Left lung (tissue), 10 donors: ENCODE measurements around the gene PRKCE. TPM values are rescaled to one million over a fixed set of nuclear protein-coding genes. Genes with fewer than 3 reads are reported as not detected.

ENCODE experiments used
- ATAC-seq: fragments of 200-7000 bp; cut with Tn5 transposase; one replicate; pipeline ENCODE4 v1.9.1; 2020; ENCODE audit warnings: moderate library complexity
- DNase-seq, 4 donors: peaks; one replicate each; pipeline ENCODE4 v3.0.0-alpha.2; 2013 to 2020
- H3K27ac ChIP-seq, 2 donors: fragments of 200-600 bp; sonication (generic) in 1 of 2; one replicate each; pipeline versions ENCODE4 v1.5.0 to v1.8.0; 2020 to 2021
- H3K27me3 ChIP-seq, 2 donors: fragments of 200-600 bp; sonication (generic) in 1 of 2; one replicate each; pipeline versions ENCODE4 v1.5.0 to v1.8.0; 2020 to 2021
- H3K36me3 ChIP-seq, 2 donors: fragments of 200-600 bp; sonication (generic) in 1 of 2; one replicate each; pipeline versions ENCODE4 v1.5.0 to v1.8.0; 2020 to 2021
- H3K4me1 ChIP-seq, 2 donors: fragments of 200-600 bp; one replicate each; pipeline ENCODE4 v1.8.0; 2021
- H3K4me3 ChIP-seq, 2 donors: fragments of 200-600 bp; sonication (generic) in 1 of 2; one replicate each; pipeline versions ENCODE4 v1.5.0 to v1.8.0; 2020 to 2021; ENCODE audit warnings: mild to moderate bottlenecking in 1 of 2
- H3K9me3 ChIP-seq, 2 donors: fragments of 200-600 bp; sonication (generic) in 1 of 2; one replicate each; pipeline versions ENCODE4 v1.5.0 to v1.8.0; 2020 to 2021
- intact Hi-C, 2 donors: fragments of 100-400 bp; cut with DNase I; formaldehyde crosslinking; loops; one replicate each; pipeline versions ENCODE4 v1.11.2 to v1.14.2; 2022
- polyA plus RNA-seq, 6 donors: library from polyadenylated mRNA; unstranded; fragments of 120-200 nt; gene quantifications; one replicate each; pipeline ENCODE4 v1.2.1, GENCODE V29; 2013; ENCODE audit not compliant: insufficient read length in 6 of 6
- total RNA-seq, 2 donors: library from RNA; stranded (reverse); fragmentation: NEBNext Ultra II Directional; extraction: Animal tissue kit (Norgen Biotek cat#: 25700); gene quantifications; one replicate each; pipeline ENCODE4 v1.2.1, GENCODE V29; 2021
- TF ChIP-seq, protein P1 (sequence below), 2 donors: fragments of 200-600 bp; sonication (generic) in 1 of 2; IDR thresholded peaks; one replicate each; pipeline versions ENCODE4 v1.5.0 to v1.8.0; 2021; ENCODE audit warnings: antibody characterized with exemption in 2 of 2
- donor health status: DM: no; HTN: yes; CAD: no.
- donor health status: DM: no; HTN: no; CAD: no.

PRKCE gene
- total and polyA plus RNA-seq, 8 donors = 12.0 to 56.9 (median 14.7) TPM

- TF ChIP-seq, protein P1, sequence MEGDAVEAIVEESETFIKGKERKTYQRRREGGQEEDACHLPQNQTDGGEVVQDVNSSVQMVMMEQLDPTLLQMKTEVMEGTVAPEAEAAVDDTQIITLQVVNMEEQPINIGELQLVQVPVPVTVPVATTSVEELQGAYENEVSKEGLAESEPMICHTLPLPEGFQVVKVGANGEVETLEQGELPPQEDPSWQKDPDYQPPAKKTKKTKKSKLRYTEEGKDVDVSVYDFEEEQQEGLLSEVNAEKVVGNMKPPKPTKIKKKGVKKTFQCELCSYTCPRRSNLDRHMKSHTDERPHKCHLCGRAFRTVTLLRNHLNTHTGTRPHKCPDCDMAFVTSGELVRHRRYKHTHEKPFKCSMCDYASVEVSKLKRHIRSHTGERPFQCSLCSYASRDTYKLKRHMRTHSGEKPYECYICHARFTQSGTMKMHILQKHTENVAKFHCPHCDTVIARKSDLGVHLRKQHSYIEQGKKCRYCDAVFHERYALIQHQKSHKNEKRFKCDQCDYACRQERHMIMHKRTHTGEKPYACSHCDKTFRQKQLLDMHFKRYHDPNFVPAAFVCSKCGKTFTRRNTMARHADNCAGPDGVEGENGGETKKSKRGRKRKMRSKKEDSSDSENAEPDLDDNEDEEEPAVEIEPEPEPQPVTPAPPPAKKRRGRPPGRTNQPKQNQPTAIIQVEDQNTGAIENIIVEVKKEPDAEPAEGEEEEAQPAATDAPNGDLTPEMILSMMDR (IDR thresholded peaks at IDR 0.05) = no peak
Measured at GRCh38 chr2:45799679-45800381, 148.4 kb downstream of the PRKCE start.

GRCh38 chr2:45802499-45803138 lies 151.1 kb downstream of the PRKCE start:
- no peak for DNase-seq
- Histone ChIP-seq H3K9me3 (no peaks in the 10 kb centered on the region), H3K27me3 (no peaks in the 10 kb centered on the region), H3K4me1 (peaks cover 0 to 5% of the 10 kb centered on the region in 2 donors), H3K36me3 (no peaks in the 10 kb centered on the region), H3K27ac (no peak overlapping the region), H3K4me3 (no peak overlapping the region)
- TF ChIP-seq, protein P1 (IDR thresholded peaks at IDR 0.05) = no peak
- ATAC-seq = no peak
- intact Hi-C loops = no loop called here

More at GRCh38 chr2:45799679-45800381, 148.4 kb downstream of the PRKCE start:
- H3K27me3 ChIP-seq = no peaks in the 10 kb centered on the region
- DNase-seq = no peak
- no peaks in the 10 kb centered on the region for H3K36me3 ChIP-seq
- no peak overlapping the region for H3K4me3 ChIP-seq
- intact Hi-C loops = no loop called here
- no peak for ATAC-seq
- H3K4me1 ChIP-seq = peaks cover 0 to 5% of the 10 kb centered on the region in 2 donors
- H3K27ac ChIP-seq = no peak overlapping the region
- no peaks in the 10 kb centered on the region for H3K9me3 ChIP-seq

DNA sequence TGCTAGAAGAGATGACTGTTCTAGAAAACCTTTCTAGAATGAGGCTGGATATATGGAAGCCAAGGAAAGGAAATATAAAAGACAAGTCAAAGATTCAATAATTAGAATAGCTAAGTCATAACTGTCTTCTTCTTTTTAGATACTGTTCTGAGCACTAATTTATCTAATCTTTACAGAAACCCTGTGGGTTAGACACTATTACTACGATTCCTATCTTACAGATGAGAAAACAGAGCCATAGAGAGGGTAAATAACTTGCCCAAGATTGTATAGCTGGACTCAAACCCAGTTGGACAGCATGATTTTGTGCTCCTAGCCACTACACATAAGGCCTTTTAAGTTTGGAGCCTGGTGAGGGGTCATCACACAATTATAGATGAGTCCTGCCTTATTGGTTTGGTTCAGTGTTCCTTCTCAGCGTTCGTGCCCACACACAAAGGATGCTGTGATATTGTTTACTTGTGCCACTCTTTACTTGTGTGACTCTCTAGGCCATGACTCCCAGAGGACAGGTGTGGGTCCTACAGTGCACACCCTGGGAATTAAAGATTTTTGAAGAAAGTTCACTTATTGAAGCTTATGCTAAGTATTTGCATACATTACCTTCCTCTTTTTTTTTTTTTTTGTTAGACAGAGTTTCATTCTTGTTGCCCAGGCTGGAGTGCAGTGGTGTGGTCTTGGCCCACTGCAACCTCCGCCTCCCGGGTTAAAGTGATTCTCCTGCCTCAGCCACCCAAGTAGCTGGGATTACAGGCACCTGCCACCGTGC lies 153.7 kb downstream of the PRKCE start:
- H3K36me3 ChIP-seq = no peaks in the 10 kb centered on the region
- no peaks in the 10 kb centered on the region for H3K27me3 ChIP-seq
- no peak overlapping the region for H3K27ac ChIP-seq
- peaks cover 0 to 5% of the 10 kb centered on the region in 2 donors for H3K4me1 ChIP-seq
- ATAC-seq = no peak
- H3K4me3 ChIP-seq = no peak overlapping the region
- H3K9me3 ChIP-seq = no peaks in the 10 kb centered on the region
- TF ChIP-seq, protein P1 (IDR thresholded peaks at IDR 0.05) = no peak
- intact Hi-C loops = no loop called here
- DNase-seq = no peak

DNA sequence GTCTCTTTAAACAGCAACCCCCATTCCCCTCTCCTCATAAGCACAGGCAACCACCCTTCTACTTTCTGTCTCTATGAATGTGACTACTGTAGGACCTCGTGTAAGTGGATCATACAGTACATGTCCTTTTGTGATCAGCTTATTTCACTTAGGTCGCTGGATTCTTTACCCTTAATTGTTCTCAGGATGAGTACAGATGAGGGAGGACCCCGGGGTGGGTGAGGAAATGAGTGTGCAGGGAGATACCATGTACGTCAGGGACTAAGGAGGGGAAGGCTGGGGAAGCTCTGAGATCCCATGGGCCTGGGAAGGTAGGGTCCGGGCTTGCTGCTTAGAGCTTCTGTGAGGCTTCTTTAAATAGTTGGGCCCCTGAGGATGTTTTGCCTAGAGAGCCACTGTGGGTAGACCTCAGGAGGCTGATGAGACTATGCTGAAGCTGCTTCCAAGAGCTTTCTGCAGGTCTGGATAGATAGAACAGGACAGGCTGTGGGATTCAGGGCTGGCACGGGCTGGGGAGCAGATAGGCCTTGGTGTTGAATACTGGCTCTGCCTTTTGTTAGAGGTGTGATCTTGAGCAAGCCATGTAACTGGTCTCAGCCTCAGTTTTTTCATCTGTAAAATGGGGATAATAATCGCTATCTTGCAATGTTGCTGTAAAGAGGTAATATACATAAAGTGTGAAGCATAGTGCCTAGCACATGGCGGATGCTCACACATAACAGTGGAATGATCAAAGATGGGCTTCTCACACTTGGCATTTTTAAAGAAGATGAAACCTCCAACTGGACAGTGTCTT lies 155.3 kb downstream of the PRKCE start:
- intact Hi-C loops = no loop called here
- ATAC-seq = no peak
- no peak for DNase-seq
- Histone ChIP-seq H3K4me1 (no peaks in the 10 kb centered on the region), H3K9me3 (no peaks in the 10 kb centered on the region), H3K36me3 (no peaks in the 10 kb centered on the region), H3K4me3 (no peak overlapping the region), H3K27ac (no peak overlapping the region), H3K27me3 (no peaks in the 10 kb centered on the region)
- TF ChIP-seq, protein P1 (IDR thresholded peaks at IDR 0.05) = no peak
